Smooth muscle cell (in vitro differentiated cells): ENCODE measurements around the gene IL33. TPM values are rescaled to one million over a fixed set of nuclear protein-coding genes. Genes with fewer than 3 reads are reported as not detected.

ENCODE experiments used
- DNase-seq: peaks from one replicate; lab custom pipeline; 2025; ENCODE audit not compliant: unreplicated experiment; lab: John Stamatoyannopoulos, UW
- H2AFZ ChIP-seq: fragments of 200-600 bp; sonication (generic); 2 replicates; pipeline ENCODE4 v1.6.0; 2016; ENCODE audit warnings: antibody characterized with exemption, low read depth, mild to moderate bottlenecking
- H3F3A ChIP-seq: fragments of 200-600 bp; sonication (generic); 2 replicates; pipeline ENCODE4 v1.6.0; 2017; ENCODE audit warnings: antibody characterized with exemption, low read depth
- H3K27ac ChIP-seq: fragments of 200-600 bp; sonication (generic); 2 replicates; pipeline ENCODE4 v1.5.1; 2016; ENCODE audit warnings: low read depth, mild to moderate bottlenecking
- H3K27me3 ChIP-seq: fragments of 200-600 bp; sonication (generic); 2 replicates; pipeline ENCODE4 v1.6.1; 2016; ENCODE audit warnings: low read depth, mild to moderate bottlenecking
- H3K36me3 ChIP-seq: fragments of 200-600 bp; sonication (generic); 2 replicates; pipeline ENCODE4 v1.5.1; 2016; ENCODE audit warnings: low read depth
- H3K4me1 ChIP-seq: fragments of 200-600 bp; sonication (generic); 2 replicates; pipeline ENCODE4 v1.5.1; 2016; ENCODE audit warnings: low read depth
- H3K4me2 ChIP-seq: fragments of 200-600 bp; sonication (generic); 2 replicates; pipeline ENCODE4 v1.6.0; 2016; ENCODE audit warnings: mild to moderate bottlenecking
- H3K4me3 ChIP-seq: fragments of 200-600 bp; sonication (generic); 2 replicates; pipeline ENCODE4 v1.5.1; 2016; ENCODE audit warnings: mild to moderate bottlenecking
- H3K79me2 ChIP-seq: fragments of 200-600 bp; sonication (generic); 2 replicates; pipeline ENCODE4 v1.6.0; 2016; ENCODE audit warnings: low read depth, mild to moderate bottlenecking
- H3K9ac ChIP-seq: fragments of 200-600 bp; sonication (generic); 2 replicates; pipeline ENCODE4 v1.6.0; 2016; ENCODE audit warnings: low read depth
- H3K9me3 ChIP-seq: fragments of 200-600 bp; sonication (generic); replicated peaks from 2 replicates; pipeline ENCODE4 v1.5.1; 2016; ENCODE audit warnings: low read depth
- H4K20me1 ChIP-seq: fragments of 200-600 bp; sonication (generic); 2 replicates; pipeline ENCODE4 v1.6.0; 2016; ENCODE audit warnings: low read depth
- CTCF ChIP-seq: fragments of 200-600 bp; sonication (generic); IDR thresholded peaks from 2 replicates; pipeline ENCODE4 v1.5.1; 2017; ENCODE audit warnings: borderline replicate concordance, mild to moderate bottlenecking, antibody characterized with exemption; ENCODE audit not compliant: insufficient read depth, poor library complexity, severe bottlenecking
- WGBS: methylation state at CpG from one replicate; pipeline ENCODE4 v1.1.7; 2016; ENCODE audit warnings: low lambda C conversion rate; 5-methylcytosine and 5-hydroxymethylcytosine counted together
- polyA plus RNA-seq: library from polyadenylated mRNA; unstranded; fragments of >200 nt; fragmentation: Nextera tagmentation; extraction: Ambion mirVana; gene quantifications from 2 replicates; pipeline ENCODE4 v1.2.1, GENCODE V29; 2016
- total RNA-seq: library from RNA; depleted of rRNA; stranded (reverse); fragments of >200 nt; gene quantifications from 2 replicates; pipeline ENCODE4 v1.2.3, GENCODE V29; 2014

IL33 gene
- total and polyA plus RNA-seq, 2 experiments from 2014 or later: 6.7 to 14.4 TPM

GRCh38 chr9:6268826-6269397 lies 53.3 kb downstream of the IL33 start:
- TF ChIP-seq CTCF: no peak
- Histone ChIP-seq H3K27ac (no peak overlapping the region), H2AFZ (no peak overlapping the region), H3K9me3 (no peaks in the 10 kb centered on the region), H3K4me1 (no peaks in the 10 kb centered on the region), H3K9ac (no peak overlapping the region), H3K4me2 (no peak overlapping the region), H3F3A (no peaks in the 10 kb centered on the region), H3K27me3 (no peaks in the 10 kb centered on the region), H3K4me3 (no peak overlapping the region), H3K36me3 (no peaks in the 10 kb centered on the region), H4K20me1 (no peaks in the 10 kb centered on the region), H3K79me2 (no peaks in the 10 kb centered on the region)
- 78% methylated on average over 3 of the region's 3 CpGs for WGBS
- DNase-seq: no peak

- H3K4me3 ChIP-seq: no peak overlapping the region
- H3K36me3 ChIP-seq: no peaks in the 10 kb centered on the region
- no peak for DNase-seq
- WGBS: 90% methylated on average over 1 of the region's 1 CpG
- no peaks in the 10 kb centered on the region for H3K9me3 ChIP-seq
- H3K27me3 ChIP-seq: no peaks in the 10 kb centered on the region
- no peak overlapping the region for H3K27ac ChIP-seq
- no peaks in the 10 kb centered on the region for H3K4me1 ChIP-seq
- H3K9ac ChIP-seq: no peak overlapping the region
- H3F3A ChIP-seq: no peaks in the 10 kb centered on the region
- no peaks in the 10 kb centered on the region for H4K20me1 ChIP-seq
- no peak overlapping the region for H2AFZ ChIP-seq
- H3K79me2 ChIP-seq: no peaks in the 10 kb centered on the region
- TF ChIP-seq CTCF: no peak
- H3K4me2 ChIP-seq: no peak overlapping the region
These were observed 55.3 kb downstream of the IL33 start for GRCh38 chr9:6270896-6271295.

- no peak overlapping the region for H3K27ac ChIP-seq
- no peaks in the 10 kb centered on the region for H3K9me3 ChIP-seq
- H3F3A ChIP-seq: no peaks in the 10 kb centered on the region
- DNase-seq: no peak
- no peaks in the 10 kb centered on the region for H4K20me1 ChIP-seq
- no peak overlapping the region for H3K9ac ChIP-seq
- H3K4me3 ChIP-seq: no peak overlapping the region
- H3K4me2 ChIP-seq: no peak overlapping the region
- 86% methylated on average over 3 of the region's 3 CpGs for WGBS
- no peaks in the 10 kb centered on the region for H3K4me1 ChIP-seq
- no peaks in the 10 kb centered on the region for H3K79me2 ChIP-seq
- H2AFZ ChIP-seq: no peak overlapping the region
- no peaks in the 10 kb centered on the region for H3K36me3 ChIP-seq
- TF ChIP-seq CTCF: no peak
- no peaks in the 10 kb centered on the region for H3K27me3 ChIP-seq
These were observed 56.1 kb downstream of the IL33 start for GRCh38 chr9:6271508-6272228.

- H3F3A ChIP-seq: no peaks in the 10 kb centered on the region
- no peaks in the 10 kb centered on the region for H3K4me1 ChIP-seq
- H3K27me3 ChIP-seq: no peaks in the 10 kb centered on the region
- no peak for TF ChIP-seq CTCF
- H3K9me3 ChIP-seq: no peaks in the 10 kb centered on the region
- H3K36me3 ChIP-seq: no peaks in the 10 kb centered on the region
- no peak overlapping the region for H3K4me3 ChIP-seq
- H2AFZ ChIP-seq: no peak overlapping the region
- no peak overlapping the region for H3K4me2 ChIP-seq
- no peaks in the 10 kb centered on the region for H4K20me1 ChIP-seq
- no peak for DNase-seq
- H3K9ac ChIP-seq: no peak overlapping the region
- H3K27ac ChIP-seq: no peak overlapping the region
- H3K79me2 ChIP-seq: no peaks in the 10 kb centered on the region
These were observed 56.6 kb downstream of the IL33 start for GRCh38 chr9:6272229-6272598.
